ENCODE data around the gene CHST11. TPM values are rescaled to one million over a fixed set of nuclear protein-coding genes. Genes with fewer than 3 reads are reported as not detected.
A peak's percentile ranks its signal among the peaks of the same experiment; 100 is the strongest.

CHST11 gene
- polyA plus RNA-seq, 1 donor (not counting 4 experiments of a cell fraction or from before 2014, with no cell fraction given): 11.9 TPM

- Histone ChIP-seq H3K79me2 (ENCODE audit: control insufficient read depth, insufficient read depth, low read length) (no peaks in the 10 kb centered on the region), H3K9me3 (ENCODE audit: control insufficient read depth, low read depth, low read length) (no peaks in the 10 kb centered on the region), H3K9ac (ENCODE audit: control insufficient read depth, extremely low read depth, insufficient read depth, low read length) (no peak overlapping the region), H2AFZ (ENCODE audit: control insufficient read depth, low read length) (no peak overlapping the region), H3K36me3 (ENCODE audit: control insufficient read depth in 2 of 2, extremely low read depth in 1 of 2, insufficient read depth in 2 of 2, low read length in 2 of 2) (no peaks in the 10 kb centered on the region), H3K4me1 (ENCODE audit: control insufficient read depth, extremely low read depth, insufficient read depth, low read length) (peaks cover 14% of the 10 kb centered on the region), H4K20me1 (ENCODE audit: control insufficient read depth, extremely low read depth, insufficient read depth, low read length) (no peaks in the 10 kb centered on the region), H3K4me3 (ENCODE audit: control insufficient read depth in 2 of 3, extremely low read depth in 1 of 3, insufficient read depth in 2 of 3, low read depth in 1 of 3, low read length in 3 of 3) (no peak overlapping the region), H3K27me3 (ENCODE audit: control insufficient read depth, extremely low read depth, insufficient read depth, low read length) (no peaks in the 10 kb centered on the region), H3K9me1 (ENCODE audit: control insufficient read depth, extremely low read depth, insufficient read depth, low read length) (no peaks in the 10 kb centered on the region), H3K4me2 (ENCODE audit: control insufficient read depth, extremely low read depth, insufficient read depth, low read depth, low read length) (peak overlapping the region; percentile 27), H3K27ac (ENCODE audit: control insufficient read depth, insufficient read depth, low read length) (no peak overlapping the region)
- dilution Hi-C loops (cut with MboI; ENCODE audit: extremely low pct_ligation_motif_present, low sequenced_read_pairs): no loop called here
- FAIRE-seq: peak; percentile 93
- TF ChIP-seq CTCF (optimal IDR thresholded peaks at IDR 0.05 in 1 of 3, IDR thresholded peaks at IDR 0.05 in 1 of 3, conservative IDR thresholded peaks at IDR 0.05 in 1 of 3; ENCODE audit: extremely low read depth in 1 of 3, insufficient read depth in 2 of 3, low read length in 3 of 3): no peak
- no peak for TF ChIP-seq EZH2 (IDR thresholded peaks at IDR 0.05; ENCODE audit: low read length)
- peak; percentile 5 for DNase-seq (ENCODE audit: low read depth, low spot score)
Measured at GRCh38 chr12:104792570-104792969, 335.8 kb downstream of the CHST11 start.

DNA sequence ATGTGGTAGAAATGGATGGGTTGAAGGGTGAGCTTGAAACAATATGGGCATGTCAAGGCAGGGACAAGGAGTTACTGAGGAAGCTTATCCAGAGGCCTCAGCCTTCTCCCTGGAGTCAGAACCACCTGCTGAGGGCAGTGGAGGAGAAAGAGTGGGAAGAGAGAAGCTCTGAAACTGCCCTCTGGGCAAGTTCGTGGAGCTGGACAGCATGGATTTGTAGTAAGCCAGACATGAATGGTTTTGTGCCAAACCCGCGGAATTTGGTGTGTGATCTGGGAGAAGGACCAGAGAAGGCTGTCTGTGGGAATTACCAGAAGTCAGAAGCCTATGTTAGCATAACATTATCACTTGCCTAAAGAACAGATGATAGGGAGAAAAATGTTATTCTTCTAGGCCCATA is 336.5 kb downstream of the CHST11 start:
- Histone ChIP-seq H3K9me3 (ENCODE audit: control insufficient read depth, low read depth, low read length) (no peaks in the 10 kb centered on the region), H3K27me3 (ENCODE audit: control insufficient read depth, extremely low read depth, insufficient read depth, low read length) (no peaks in the 10 kb centered on the region), H3K4me3 (ENCODE audit: control insufficient read depth in 2 of 3, extremely low read depth in 1 of 3, insufficient read depth in 2 of 3, low read depth in 1 of 3, low read length in 3 of 3) (no peak overlapping the region), H2AFZ (ENCODE audit: control insufficient read depth, low read length) (no peak overlapping the region), H3K4me1 (ENCODE audit: control insufficient read depth, extremely low read depth, insufficient read depth, low read length) (peaks cover 14% of the 10 kb centered on the region), H3K4me2 (ENCODE audit: control insufficient read depth, extremely low read depth, insufficient read depth, low read depth, low read length) (peak overlapping the region; percentile 27), H3K36me3 (ENCODE audit: control insufficient read depth in 2 of 2, extremely low read depth in 1 of 2, insufficient read depth in 2 of 2, low read length in 2 of 2) (no peaks in the 10 kb centered on the region), H3K9me1 (ENCODE audit: control insufficient read depth, extremely low read depth, insufficient read depth, low read length) (no peaks in the 10 kb centered on the region), H3K9ac (ENCODE audit: control insufficient read depth, extremely low read depth, insufficient read depth, low read length) (no peak overlapping the region), H4K20me1 (ENCODE audit: control insufficient read depth, extremely low read depth, insufficient read depth, low read length) (no peaks in the 10 kb centered on the region), H3K79me2 (ENCODE audit: control insufficient read depth, insufficient read depth, low read length) (no peaks in the 10 kb centered on the region), H3K27ac (ENCODE audit: control insufficient read depth, insufficient read depth, low read length) (no peak overlapping the region)
- TF ChIP-seq EZH2 (IDR thresholded peaks at IDR 0.05; ENCODE audit: low read length) (no peak), CTCF (optimal IDR thresholded peaks at IDR 0.05 in 1 of 3, IDR thresholded peaks at IDR 0.05 in 1 of 3, conservative IDR thresholded peaks at IDR 0.05 in 1 of 3; ENCODE audit: extremely low read depth in 1 of 3, insufficient read depth in 2 of 3, low read length in 3 of 3) (no peak)
- FAIRE-seq (no peak), DNase-seq (ENCODE audit: low read depth, low spot score) (no peak)
- dilution Hi-C loops (cut with MboI; ENCODE audit: extremely low pct_ligation_motif_present, low sequenced_read_pairs): no loop called here
